GM12872 (cell line): ENCODE data around the gene CUTA.

Source experiments
- TF ChIP-seq, protein P1 (sequence below): IDR thresholded peaks from 3 replicates; pipeline ENCODE4 v1.5.1; 2011; ENCODE audit warnings: low read depth, mild to moderate bottlenecking, low read length, moderate library complexity; ENCODE audit not compliant: insufficient read depth

CUTA gene

DNA sequence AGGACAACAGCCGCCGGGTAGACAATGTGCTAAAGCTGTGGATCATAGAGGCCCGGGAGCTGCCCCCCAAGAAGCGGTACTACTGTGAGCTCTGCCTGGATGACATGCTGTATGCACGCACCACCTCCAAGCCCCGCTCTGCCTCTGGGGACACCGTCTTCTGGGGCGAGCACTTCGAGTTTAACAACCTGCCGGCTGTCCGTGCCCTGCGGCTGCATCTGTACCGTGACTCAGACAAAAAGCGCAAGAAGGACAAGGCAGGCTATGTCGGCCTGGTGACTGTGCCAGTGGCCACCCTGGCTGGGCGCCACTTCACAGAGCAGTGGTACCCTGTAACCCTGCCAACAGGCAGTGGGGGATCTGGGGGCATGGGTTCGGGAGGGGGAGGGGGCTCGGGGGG lies 19.8 kb upstream of the CUTA start:
- TF ChIP-seq, protein P1, sequence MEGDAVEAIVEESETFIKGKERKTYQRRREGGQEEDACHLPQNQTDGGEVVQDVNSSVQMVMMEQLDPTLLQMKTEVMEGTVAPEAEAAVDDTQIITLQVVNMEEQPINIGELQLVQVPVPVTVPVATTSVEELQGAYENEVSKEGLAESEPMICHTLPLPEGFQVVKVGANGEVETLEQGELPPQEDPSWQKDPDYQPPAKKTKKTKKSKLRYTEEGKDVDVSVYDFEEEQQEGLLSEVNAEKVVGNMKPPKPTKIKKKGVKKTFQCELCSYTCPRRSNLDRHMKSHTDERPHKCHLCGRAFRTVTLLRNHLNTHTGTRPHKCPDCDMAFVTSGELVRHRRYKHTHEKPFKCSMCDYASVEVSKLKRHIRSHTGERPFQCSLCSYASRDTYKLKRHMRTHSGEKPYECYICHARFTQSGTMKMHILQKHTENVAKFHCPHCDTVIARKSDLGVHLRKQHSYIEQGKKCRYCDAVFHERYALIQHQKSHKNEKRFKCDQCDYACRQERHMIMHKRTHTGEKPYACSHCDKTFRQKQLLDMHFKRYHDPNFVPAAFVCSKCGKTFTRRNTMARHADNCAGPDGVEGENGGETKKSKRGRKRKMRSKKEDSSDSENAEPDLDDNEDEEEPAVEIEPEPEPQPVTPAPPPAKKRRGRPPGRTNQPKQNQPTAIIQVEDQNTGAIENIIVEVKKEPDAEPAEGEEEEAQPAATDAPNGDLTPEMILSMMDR, result no peak

DNA sequence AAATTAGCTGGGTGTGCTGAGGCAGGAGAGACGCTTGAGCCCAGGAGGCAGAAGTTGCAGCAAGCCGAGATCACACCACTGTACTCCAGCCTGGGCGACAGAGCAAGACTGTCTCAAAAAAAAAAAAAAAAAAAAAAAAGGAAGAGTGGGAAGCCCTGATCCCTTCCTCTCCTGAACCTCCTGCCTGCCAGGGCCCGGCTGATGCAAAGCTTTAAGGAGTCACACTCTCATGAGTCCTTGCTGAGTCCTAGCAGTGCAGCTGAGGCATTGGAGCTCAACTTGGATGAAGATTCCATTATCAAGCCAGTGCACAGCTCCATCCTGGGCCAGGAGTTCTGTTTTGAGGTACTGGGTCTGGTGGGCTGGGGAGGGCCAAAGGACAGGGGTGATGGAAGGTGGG lies 17.1 kb upstream of the CUTA start:
- TF ChIP-seq, protein P1, result no peak

DNA sequence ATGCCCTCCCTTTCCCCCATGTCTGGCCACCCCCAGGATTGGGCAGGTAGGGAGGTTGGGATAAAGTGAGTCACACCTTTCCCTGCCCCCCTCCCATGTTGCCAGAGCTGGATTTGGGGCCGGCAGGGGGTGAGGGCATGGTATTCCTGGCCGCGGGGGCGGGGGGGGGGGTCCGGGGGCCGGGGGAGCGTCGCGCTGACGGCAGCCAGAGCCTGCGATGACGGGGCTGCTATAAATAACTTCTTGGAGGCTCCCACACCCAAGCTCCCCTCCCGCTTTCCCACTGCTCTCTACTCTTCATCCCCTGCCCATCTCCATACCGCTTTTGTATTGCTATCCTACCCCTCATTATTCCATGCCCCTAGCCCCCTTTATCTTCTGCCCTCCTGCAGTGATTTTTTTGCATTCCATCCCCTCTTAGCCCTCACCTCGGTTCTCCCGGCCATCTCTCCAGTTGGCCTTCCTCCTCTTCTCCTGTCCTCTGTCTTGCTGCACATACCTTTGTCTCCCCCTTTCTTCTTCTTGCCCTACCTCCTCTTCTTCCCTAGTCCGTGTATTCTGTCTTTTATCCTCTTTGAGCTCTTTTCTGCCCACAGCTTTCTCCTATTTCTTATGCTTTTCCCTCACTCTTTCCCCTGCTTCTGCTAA lies 15.8 kb upstream of the CUTA start:
- TF ChIP-seq, protein P1, result no peak

DNA sequence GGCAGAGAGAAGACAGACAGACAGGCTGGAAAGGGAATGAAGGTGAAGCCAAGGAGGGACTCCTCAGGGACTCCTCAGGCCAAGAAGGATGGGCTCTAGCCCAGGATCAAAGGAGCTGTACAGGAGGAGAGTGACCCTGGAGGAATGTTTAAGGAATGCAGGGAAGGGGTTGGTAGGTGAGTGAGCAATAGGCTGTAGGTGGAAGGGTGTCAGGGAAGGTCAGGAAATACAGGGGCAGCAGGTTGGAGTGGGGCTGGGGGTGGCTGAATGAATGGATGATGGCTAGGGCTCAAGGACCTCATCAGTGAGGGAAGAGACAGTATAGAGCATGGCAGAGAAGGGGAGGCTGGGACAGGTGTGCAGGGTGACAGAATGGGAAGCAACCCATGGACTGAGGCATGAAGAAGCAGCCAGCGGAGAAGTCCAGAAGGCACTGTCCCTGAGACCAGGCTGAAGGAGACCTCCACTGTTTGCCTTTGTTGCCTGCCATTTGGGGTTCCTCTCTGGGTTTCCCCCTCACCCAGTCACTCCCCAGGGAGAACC lies 15.2 kb upstream of the CUTA start:
- TF ChIP-seq, protein P1, result no peak

DNA sequence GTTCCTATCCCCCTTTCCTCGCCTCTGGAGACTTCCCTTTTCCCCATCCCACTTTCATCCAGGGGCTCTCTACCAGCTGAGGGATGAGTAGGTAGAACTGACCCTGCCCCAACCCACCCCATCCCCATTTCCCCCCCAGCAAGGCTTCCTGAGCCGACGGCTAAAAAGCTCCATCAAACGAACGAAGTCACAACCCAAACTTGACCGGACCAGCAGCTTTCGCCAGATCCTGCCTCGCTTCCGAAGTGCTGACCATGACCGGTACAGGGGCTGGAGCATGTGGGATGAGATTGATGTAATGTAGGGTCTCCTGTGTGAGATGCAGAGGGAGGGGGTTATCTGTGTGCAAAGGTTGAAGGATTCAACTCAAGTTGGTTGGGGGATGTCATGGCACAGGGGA lies 14.6 kb upstream of the CUTA start:
- TF ChIP-seq, protein P1, result no peak

DNA sequence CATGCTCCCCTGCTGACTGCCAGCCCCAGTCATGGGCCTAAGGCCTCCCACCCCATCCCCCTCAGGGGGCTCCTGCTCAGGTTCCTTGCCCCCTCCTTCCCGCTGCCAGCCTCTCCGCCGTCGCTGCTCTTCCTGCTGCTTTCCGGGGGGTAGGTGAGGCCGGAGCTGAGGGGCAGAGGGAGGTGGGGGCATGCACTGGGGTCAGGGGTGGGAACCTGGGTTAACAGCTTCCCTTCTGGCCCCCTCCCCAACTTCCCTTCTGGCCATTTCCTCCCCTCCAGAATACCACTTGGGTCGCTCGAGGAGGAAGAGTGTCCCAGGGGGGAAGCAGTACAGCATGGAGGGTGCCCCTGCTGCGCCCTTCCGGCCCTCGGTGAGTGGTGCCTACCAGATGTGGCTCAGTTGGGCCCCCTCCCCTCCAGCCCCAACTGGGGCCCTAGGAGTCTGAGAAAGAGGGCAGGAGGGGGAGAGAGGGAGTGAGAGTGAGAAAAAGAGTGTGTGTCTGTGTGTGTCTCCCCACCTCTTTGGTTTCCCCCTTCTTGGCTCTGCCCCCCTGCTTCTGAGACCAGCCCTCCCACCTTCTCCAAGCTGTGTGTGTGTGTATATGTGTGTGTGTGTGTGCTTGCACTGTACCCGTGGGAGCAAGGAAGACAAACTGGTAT lies 14.1 kb upstream of the CUTA start:
- TF ChIP-seq, protein P1, result no peak

DNA sequence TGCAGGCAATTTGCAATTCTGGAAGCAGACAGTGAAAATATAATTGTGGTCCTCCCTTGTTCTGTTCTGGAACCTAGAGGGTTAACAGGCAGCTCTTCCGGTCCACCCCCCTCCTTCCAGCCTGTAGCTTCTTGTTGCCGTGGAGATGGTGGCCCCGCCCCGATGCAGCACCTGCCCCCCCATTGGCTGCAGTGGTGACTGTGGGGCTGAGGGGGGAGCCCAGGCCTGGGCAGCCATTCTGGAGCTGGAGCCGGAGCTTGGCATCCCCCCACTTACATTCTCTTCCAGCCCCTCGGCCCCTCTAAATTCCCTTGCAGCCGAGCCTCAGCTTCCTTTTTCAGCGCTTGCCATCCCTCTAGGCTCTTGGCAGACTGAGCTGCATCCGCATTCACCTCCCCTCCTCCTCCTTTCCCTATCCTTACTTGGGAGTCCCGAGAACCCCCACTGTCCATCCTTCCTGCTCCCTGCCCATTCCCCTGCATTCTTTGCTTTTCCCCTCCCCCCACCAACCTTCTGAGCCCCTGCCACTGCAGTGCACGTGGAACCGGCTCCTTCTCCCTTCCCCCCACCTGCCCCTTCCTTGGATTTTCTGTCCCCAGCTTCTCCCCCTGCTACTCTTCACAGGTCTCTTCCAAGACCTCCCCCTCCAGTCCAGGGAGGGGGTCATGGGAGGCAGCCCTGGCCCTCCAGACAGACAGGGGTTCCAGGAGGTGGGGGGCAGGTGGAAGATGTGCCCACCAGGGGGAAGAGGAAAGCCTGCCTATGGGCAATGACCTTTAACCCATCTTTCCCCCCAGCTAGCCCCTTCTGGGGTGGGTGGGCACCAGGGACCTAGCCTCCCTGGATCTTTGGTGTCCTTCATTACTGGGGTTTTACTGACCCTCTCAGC lies 13.3 kb upstream of the CUTA start:
- TF ChIP-seq, protein P1, result no peak
